Fibroblast of upper back skin (primary cell): Measurements from ENCODE around the gene CLIC2.

ENCODE experiments used
- DNase-seq: peaks from one replicate; pipeline ENCODE4 v3.0.0-alpha.2; 2013

The CLIC2 gene

GRCh38 chrX:155262970-155263754, 71.3 kb downstream of the CLIC2 start:
- no peak for DNase-seq

DNA sequence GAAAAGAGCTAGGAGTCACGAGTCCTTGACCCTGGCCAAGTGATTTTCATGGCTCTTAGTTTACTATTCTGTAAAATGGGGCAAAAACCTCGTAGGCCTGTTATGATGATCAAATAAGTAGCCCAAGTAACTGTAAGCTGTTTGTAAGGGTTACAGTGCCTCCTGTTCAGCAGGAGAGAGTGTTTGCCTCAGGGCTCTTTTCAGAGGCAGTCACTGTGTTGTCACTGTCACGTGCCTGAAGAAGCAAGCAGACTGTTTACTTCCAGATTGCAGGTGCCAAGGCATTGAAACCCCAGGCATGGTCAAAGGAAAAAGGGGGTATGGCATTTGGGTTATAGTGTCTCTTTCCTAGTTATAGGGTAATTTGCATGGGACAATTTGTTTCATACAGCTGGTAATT, 74.7 kb downstream of the CLIC2 start:
- DNase-seq, result no peak

DNA sequence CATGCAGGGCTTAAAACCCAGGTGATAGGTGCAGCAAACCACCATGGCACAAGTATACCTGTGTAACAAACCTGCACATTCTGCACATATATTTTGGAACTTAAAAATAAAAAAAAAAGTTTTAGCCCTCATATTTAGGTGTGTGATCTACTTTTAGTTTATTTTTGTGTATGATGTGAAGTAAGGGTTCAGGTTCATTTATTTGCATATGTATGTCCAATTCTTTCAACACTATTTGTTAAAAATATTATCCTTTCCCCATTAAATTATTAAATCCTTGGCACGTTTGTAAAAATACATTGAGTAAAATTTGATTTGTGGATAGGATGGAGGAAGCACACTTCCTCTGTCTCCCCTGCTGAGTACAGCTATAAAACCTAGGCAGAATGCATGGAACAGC, 83.0 kb downstream of the CLIC2 start:
- DNase-seq, result no peak

GRCh38 chrX:155247497-155247896, 86.9 kb downstream of the CLIC2 start:
- DNase-seq, result no peak

DNA sequence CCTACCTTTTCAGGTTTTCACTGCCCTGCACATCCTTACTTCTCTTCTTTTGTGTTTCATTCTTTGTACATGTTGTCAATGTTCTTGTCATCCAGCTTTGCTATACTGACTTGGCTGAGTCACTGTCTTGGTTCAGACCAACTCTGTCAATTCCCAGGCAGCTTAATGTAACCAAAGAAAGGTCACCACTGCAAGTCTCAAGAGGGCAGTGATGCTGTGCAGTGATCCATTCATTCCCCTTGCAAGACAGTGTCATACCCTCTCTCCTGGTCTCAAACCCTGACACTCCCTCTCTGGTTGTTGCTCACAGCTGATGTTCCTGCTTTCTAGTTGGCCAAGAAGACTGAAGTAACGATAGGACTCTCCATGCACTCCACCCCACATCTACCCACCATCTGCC, 87.7 kb downstream of the CLIC2 start:
- DNase-seq, result no peak

DNA sequence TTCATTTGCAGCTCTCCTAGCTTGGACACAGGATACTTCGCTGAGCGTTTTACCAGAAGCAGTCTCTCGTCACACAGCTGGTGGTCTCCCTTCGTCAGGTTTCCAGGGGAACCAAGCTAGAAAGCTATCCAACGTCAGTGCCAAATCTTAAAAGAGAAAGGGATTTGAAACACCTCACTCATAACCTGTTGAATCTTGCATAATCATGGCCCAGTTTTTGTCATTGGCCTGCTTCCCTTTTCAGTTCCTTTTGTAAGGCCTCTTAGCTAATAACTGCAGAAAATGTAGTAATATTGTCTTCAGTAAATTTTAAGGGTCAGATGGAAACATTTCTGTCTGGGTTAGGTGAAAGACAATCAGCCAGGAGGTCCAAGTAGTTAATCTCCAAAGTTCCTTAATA, 92.1 kb downstream of the CLIC2 start:
- no peak for DNase-seq

DNA sequence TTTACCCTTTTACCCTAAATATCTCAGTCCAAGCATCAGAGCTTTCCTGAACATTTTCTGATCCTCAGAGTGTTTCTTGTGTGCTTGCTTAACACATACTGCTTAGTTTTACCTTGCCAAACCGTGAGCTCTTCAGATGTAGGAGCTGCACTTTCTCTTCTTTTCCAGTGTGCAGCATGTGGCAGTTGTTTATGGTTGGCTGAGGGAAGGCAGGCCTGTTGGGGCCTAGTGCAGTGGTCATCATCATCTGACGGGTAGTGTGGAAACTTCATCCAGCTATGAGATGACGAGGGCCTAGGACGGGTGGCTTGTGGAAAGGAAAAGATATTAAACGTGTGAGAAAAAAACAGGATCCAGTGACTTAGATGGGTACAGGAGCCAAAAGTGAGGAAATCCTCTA, 96.7 kb downstream of the CLIC2 start:
- no peak for DNase-seq

GRCh38 chrX:155235891-155236290, 98.5 kb downstream of the CLIC2 start:
- DNase-seq, result no peak

DNA sequence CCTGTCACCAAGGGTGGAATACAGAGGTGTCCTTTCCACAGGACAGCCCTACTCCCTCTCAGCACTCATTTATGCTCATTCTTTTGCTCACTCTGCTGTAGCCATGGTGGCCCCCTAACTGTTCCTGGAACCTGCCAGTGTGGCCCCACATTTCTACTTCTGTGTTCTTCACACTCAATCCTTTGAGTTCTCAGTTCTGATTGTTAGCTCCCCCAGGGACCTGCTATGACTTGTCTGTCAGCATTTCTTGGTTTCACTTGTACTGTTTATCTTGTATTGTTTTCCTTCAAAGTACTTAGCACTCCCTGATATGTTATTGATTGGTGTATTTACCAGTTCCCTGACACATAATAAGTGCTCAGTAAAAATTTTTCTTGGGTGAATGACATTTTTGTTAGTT, 103.3 kb downstream of the CLIC2 start:
- no peak for DNase-seq
